SK-N-SH (cell line): ENCODE data around the gene C2CD4B. TPM values are rescaled to one million over a fixed set of nuclear protein-coding genes. Genes with fewer than 3 reads are reported as not detected.

ENCODE experiments used
- ELF1 ChIP-seq: IDR thresholded peaks from 2 replicates; pipeline ENCODE4 v1.4.0; 2012
- MEF2A ChIP-seq: IDR thresholded peaks from 2 replicates; pipeline ENCODE4 v1.4.0; 2012; ENCODE audit warnings: low read depth, borderline replicate concordance
- MXI1 ChIP-seq: IDR thresholded peaks from 2 replicates; pipeline ENCODE4 v1.6.1; 2012; ENCODE audit warnings: mild to moderate bottlenecking, low read depth, low read length, improper control_type of control experiment
- NFIC ChIP-seq: IDR thresholded peaks from 2 replicates; pipeline ENCODE4 v1.4.0; 2012; ENCODE audit warnings: borderline replicate concordance
- NRF1 ChIP-seq: IDR thresholded peaks from 2 replicates; pipeline ENCODE4 v1.6.1; 2012; ENCODE audit warnings: low read depth, mild to moderate bottlenecking, low read length
- POLR2AphosphoS5 ChIP-seq: IDR thresholded peaks from 2 replicates; pipeline ENCODE4 v1.6.1; 2012; ENCODE audit warnings: low read depth, low read length
- RAD21 ChIP-seq: IDR thresholded peaks from 2 replicates; pipeline ENCODE4 v1.6.1; 2012; ENCODE audit warnings: mild to moderate bottlenecking, low read length
- RFX5 ChIP-seq: IDR thresholded peaks from 2 replicates; pipeline ENCODE4 v1.6.1; 2012; ENCODE audit warnings: mild to moderate bottlenecking, improper control_type of control experiment, low read length
- SIN3A ChIP-seq: IDR thresholded peaks from 2 replicates; pipeline ENCODE4 v1.6.1; 2012; ENCODE audit warnings: low read depth, mild to moderate bottlenecking, low read length, moderate library complexity, borderline replicate concordance
- TAF1 ChIP-seq: IDR thresholded peaks from 2 replicates; pipeline ENCODE4 v1.6.1; 2012; ENCODE audit warnings: low read depth, mild to moderate bottlenecking, low read length, moderate library complexity, borderline replicate concordance
- polyA plus RNA-seq, 3 experiments: library from polyadenylated mRNA; depleted of rRNA; stranded (reverse); fragments of >200 nt; gene quantifications; 2 replicates each; pipeline ENCODE4 v1.2.3, GENCODE V29; 2012
- TF ChIP-seq, protein P1 (sequence below): IDR thresholded peaks from 2 replicates; pipeline ENCODE4 v1.4.0; 2012; ENCODE audit warnings: low read depth
- TF ChIP-seq, protein P2 (sequence below): fragments of 150-350 bp; IDR thresholded peaks from 2 replicates; pipeline ENCODE4 v1.6.1; 2017; ENCODE audit warnings: antibody characterized with exemption, low read length, low read depth, borderline replicate concordance
- TF ChIP-seq, protein P3 (sequence below): fragments of 200-600 bp; sonication (generic); IDR thresholded peaks from 2 replicates; pipeline ENCODE4 v1.6.1; 2017; ENCODE audit warnings: antibody characterized with exemption, mild to moderate bottlenecking, moderate library complexity
- TF ChIP-seq, protein P4 (sequence below): IDR thresholded peaks from 2 replicates; pipeline ENCODE4 v1.6.1; 2012; ENCODE audit warnings: mild to moderate bottlenecking, low read depth, low read length, moderate library complexity

C2CD4B gene
- polyA plus RNA-seq, 1 of the 3 experiments (the other 2 are of a cell fraction), result not detected

DNA sequence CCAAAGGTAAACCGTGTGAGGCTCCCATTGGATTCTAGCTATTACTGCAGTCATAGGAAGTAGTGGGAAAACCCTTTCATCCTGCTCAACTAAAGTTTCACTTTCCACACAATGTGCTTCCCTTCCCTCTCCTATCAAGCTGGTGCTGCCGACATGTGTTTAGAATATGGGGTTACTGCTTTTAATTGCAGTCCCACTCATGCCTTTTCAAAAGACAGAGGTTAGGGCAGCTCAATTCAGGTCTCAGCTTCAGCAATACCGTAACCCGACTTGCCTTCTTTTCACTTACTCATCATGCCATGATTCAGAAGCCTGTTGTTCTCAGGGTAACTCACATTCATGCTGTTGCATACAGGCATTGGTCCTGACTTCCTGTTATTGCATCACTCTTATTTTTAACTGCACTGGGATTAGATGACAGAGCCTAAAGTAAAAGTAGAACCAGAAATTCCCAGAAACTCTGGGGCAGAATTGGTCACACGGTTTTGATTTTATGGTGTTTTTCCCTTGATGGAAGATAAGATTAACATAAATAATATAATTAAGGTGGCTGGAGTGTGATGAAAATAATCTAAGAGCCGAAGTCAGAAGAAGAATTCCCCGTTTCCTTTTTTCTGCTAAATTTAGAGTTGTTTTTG is 45.7 kb downstream of the C2CD4B start (continued):
- TF ChIP-seq, protein P1, sequence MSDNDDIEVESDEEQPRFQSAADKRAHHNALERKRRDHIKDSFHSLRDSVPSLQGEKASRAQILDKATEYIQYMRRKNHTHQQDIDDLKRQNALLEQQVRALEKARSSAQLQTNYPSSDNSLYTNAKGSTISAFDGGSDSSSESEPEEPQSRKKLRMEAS, result peak; percentile 63
- TF ChIP-seq TAF1 (0 out of 2 replicates have a peak, but pooled peaks have one; percentile 21), SIN3A (no peak), POLR2AphosphoS5 (peak; percentile 31; the same call in 1 of the 2 replicates), NRF1 (no peak), NFIC (no peak), RFX5 (no peak), MEF2A (peak; percentile 76), RAD21 (no peak), MXI1 (no peak), ELF1 (peak; percentile 84)
- TF ChIP-seq, protein P2, sequence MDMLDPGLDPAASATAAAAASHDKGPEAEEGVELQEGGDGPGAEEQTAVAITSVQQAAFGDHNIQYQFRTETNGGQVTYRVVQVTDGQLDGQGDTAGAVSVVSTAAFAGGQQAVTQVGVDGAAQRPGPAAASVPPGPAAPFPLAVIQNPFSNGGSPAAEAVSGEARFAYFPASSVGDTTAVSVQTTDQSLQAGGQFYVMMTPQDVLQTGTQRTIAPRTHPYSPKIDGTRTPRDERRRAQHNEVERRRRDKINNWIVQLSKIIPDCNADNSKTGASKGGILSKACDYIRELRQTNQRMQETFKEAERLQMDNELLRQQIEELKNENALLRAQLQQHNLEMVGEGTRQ, result no peak
- TF ChIP-seq, protein P3, sequence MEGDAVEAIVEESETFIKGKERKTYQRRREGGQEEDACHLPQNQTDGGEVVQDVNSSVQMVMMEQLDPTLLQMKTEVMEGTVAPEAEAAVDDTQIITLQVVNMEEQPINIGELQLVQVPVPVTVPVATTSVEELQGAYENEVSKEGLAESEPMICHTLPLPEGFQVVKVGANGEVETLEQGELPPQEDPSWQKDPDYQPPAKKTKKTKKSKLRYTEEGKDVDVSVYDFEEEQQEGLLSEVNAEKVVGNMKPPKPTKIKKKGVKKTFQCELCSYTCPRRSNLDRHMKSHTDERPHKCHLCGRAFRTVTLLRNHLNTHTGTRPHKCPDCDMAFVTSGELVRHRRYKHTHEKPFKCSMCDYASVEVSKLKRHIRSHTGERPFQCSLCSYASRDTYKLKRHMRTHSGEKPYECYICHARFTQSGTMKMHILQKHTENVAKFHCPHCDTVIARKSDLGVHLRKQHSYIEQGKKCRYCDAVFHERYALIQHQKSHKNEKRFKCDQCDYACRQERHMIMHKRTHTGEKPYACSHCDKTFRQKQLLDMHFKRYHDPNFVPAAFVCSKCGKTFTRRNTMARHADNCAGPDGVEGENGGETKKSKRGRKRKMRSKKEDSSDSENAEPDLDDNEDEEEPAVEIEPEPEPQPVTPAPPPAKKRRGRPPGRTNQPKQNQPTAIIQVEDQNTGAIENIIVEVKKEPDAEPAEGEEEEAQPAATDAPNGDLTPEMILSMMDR, result no peak
- TF ChIP-seq, protein P4, sequence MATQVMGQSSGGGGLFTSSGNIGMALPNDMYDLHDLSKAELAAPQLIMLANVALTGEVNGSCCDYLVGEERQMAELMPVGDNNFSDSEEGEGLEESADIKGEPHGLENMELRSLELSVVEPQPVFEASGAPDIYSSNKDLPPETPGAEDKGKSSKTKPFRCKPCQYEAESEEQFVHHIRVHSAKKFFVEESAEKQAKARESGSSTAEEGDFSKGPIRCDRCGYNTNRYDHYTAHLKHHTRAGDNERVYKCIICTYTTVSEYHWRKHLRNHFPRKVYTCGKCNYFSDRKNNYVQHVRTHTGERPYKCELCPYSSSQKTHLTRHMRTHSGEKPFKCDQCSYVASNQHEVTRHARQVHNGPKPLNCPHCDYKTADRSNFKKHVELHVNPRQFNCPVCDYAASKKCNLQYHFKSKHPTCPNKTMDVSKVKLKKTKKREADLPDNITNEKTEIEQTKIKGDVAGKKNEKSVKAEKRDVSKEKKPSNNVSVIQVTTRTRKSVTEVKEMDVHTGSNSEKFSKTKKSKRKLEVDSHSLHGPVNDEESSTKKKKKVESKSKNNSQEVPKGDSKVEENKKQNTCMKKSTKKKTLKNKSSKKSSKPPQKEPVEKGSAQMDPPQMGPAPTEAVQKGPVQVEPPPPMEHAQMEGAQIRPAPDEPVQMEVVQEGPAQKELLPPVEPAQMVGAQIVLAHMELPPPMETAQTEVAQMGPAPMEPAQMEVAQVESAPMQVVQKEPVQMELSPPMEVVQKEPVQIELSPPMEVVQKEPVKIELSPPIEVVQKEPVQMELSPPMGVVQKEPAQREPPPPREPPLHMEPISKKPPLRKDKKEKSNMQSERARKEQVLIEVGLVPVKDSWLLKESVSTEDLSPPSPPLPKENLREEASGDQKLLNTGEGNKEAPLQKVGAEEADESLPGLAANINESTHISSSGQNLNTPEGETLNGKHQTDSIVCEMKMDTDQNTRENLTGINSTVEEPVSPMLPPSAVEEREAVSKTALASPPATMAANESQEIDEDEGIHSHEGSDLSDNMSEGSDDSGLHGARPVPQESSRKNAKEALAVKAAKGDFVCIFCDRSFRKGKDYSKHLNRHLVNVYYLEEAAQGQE, result no peak
